NOMO-1 (cell line): ENCODE measurements around the gene GIT1.

Experiments
- DNase-seq, 2 experiments: peaks; one replicate each; lab custom pipeline; 2025; ENCODE audit not compliant: unreplicated experiment in 2 of 2; lab: John Stamatoyannopoulos, UW

Gene GIT1

GRCh38 chr17:29579866-29580771 lies 9.3 kb downstream of the GIT1 start:
- peak; percentile 69 to 71 for DNase-seq

- no peak for DNase-seq
Observed at GRCh38 chr17:29578626-29579485, 10.6 kb downstream of the GIT1 start.

- no peak for DNase-seq
Observed at GRCh38 chr17:29577385-29578211, 11.8 kb downstream of the GIT1 start.

- no peak for DNase-seq
Observed at GRCh38 chr17:29577001-29577370, 12.5 kb downstream of the GIT1 start.

GRCh38 chr17:29576214-29577000 lies 13.0 kb downstream of the GIT1 start:
- DNase-seq: no peak

- DNase-seq: no peak
Observed at GRCh38 chr17:29575511-29576213, 13.8 kb downstream of the GIT1 start.

GRCh38 chr17:29574732-29575510 lies 14.5 kb downstream of the GIT1 start:
- no peak for DNase-seq

GRCh38 chr17:29573871-29574731 lies 15.3 kb downstream of the GIT1 start:
- no peak for DNase-seq

GRCh38 chr17:29573558-29573869 lies 15.9 kb downstream of the GIT1 start:
- no peak for DNase-seq

- peak; percentile 13 to 21 for DNase-seq
Observed at GRCh38 chr17:29572691-29573557, 16.5 kb downstream of the GIT1 start.

GRCh38 chr17:29571883-29572681 lies 17.4 kb downstream of the GIT1 start:
- DNase-seq: no peak

GRCh38 chr17:29571486-29571882 lies 18.0 kb downstream of the GIT1 start:
- no peak for DNase-seq

GRCh38 chr17:29570521-29570920 lies 18.9 kb downstream of the GIT1 start:
- no peak for DNase-seq

GRCh38 chr17:29569245-29569950 lies 20.1 kb downstream of the GIT1 start:
- DNase-seq: no peak
